Measurements from ENCODE around the gene SRRT. TPM values are rescaled to one million over a fixed set of nuclear protein-coding genes. Genes with fewer than 3 reads are reported as not detected.
"Not testable (repeated sequence)": the region's sequence is repeated elsewhere in the genome, so short reads cannot be mapped to it uniquely, and the experiment has no call there.

SRRT gene
- polyA plus RNA-seq, 3 donors: 136 to 156 (median 154) TPM

- no peak for DNase-seq (ENCODE audit: low read depth in 3 of 3, low spot score in 2 of 3)
Measured at GRCh38 chr7:100921039-100921438, 46.1 kb downstream of the SRRT start.

DNA sequence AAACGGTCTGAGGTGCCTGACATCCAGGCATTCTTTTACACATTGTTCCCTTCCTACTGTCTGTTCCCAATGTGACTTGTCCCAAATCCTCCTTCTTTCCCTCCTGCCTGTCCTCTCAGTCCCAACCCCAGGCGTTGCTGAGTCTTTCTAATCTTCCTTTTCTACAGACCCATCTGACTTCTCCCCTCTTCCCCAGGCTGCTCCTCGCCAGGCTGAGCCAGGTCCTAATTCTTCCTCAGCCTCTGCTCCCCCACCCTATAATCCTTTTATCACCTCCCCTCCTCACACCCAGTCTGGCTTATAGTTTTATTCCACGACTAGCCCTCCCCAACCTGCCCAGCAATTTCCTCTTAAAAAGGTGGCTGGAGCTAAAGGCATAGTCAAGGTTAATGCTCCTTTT lies 48.7 kb downstream of the SRRT start:
- DNase-seq (ENCODE audit: low read depth in 3 of 3, low spot score in 2 of 3): not testable (repeated sequence)

- no peak for DNase-seq (ENCODE audit: low read depth in 3 of 3, low spot score in 2 of 3)
Measured at GRCh38 chr7:100929808-100930174, 54.9 kb downstream of the SRRT start.

- no peak for DNase-seq (ENCODE audit: low read depth in 3 of 3, low spot score in 2 of 3)
Measured at GRCh38 chr7:100933734-100934133, 58.8 kb downstream of the SRRT start.

GRCh38 chr7:100935381-100935780 lies 60.5 kb downstream of the SRRT start:
- not testable (repeated sequence) for DNase-seq (ENCODE audit: low read depth in 3 of 3, low spot score in 2 of 3)

- not testable (repeated sequence) for DNase-seq (ENCODE audit: low read depth in 3 of 3, low spot score in 2 of 3)
Measured at GRCh38 chr7:100936167-100936566, 61.3 kb downstream of the SRRT start.

Other genes with a start within 250 kb of the SRRT start
- under 1 TPM; 0.43 to 0.79 (median 0.78) TPM for gene TFR2, start 233.6 kb upstream of the SRRT start, polyA plus RNA-seq (ENCODE audit: insufficient read length in 3 of 3)
- not detected for gene ACTL6B, start 218.7 kb upstream of the SRRT start, polyA plus RNA-seq (ENCODE audit: insufficient read length in 3 of 3)
- gene GNB2, start 201.4 kb upstream of the SRRT start, polyA plus RNA-seq (ENCODE audit: insufficient read length in 3 of 3): 100 to 1,000 TPM; 164 to 210 (median 185) TPM
- 10 to 100 TPM; 27.1 to 30.1 (median 27.1) TPM for gene GIGYF1, start 180.9 kb upstream of the SRRT start, polyA plus RNA-seq (ENCODE audit: insufficient read length in 3 of 3)
- gene POP7, start 169.0 kb upstream of the SRRT start, polyA plus RNA-seq (ENCODE audit: insufficient read length in 3 of 3): 10 to 100 TPM; 22.5 to 25.9 (median 23.3) TPM
- under 1 TPM in 2 of 3 donors, not detected in 1; 0.10 to 0.11 TPM for gene EPO, start 154.6 kb upstream of the SRRT start, polyA plus RNA-seq (ENCODE audit: insufficient read length in 3 of 3)
- gene ZAN, start 141.5 kb upstream of the SRRT start, polyA plus RNA-seq (ENCODE audit: insufficient read length in 3 of 3): under 1 TPM in 1 of 3 donors, not detected in 2; 0.03 TPM
- gene EPHB4, start 47.6 kb upstream of the SRRT start, polyA plus RNA-seq (ENCODE audit: insufficient read length in 3 of 3): 100 to 1,000 TPM in 1 of 3 donors, 10 to 100 TPM in 2; 77.9 to 101 (median 81.5) TPM
- gene SLC12A9, start 22.4 kb upstream of the SRRT start, polyA plus RNA-seq (ENCODE audit: insufficient read length in 3 of 3): 10 to 100 TPM; 17.2 to 19.8 (median 17.6) TPM
- gene TRIP6, start 7.7 kb upstream of the SRRT start, polyA plus RNA-seq (ENCODE audit: insufficient read length in 3 of 3): 10 to 100 TPM; 63.9 to 74.3 (median 64.5) TPM
- 1 to 10 TPM in 2 of 3 donors, under 1 TPM in 1; 0.96 to 2.3 (median 1.9) TPM for gene UFSP1, start 14.6 kb downstream of the SRRT start, polyA plus RNA-seq (ENCODE audit: insufficient read length in 3 of 3)
- gene ACHE, start 20.8 kb downstream of the SRRT start, polyA plus RNA-seq (ENCODE audit: insufficient read length in 3 of 3): 1 to 10 TPM; 3.2 to 3.7 (median 3.2) TPM
- gene MUC3A, start 74.4 kb downstream of the SRRT start, polyA plus RNA-seq (ENCODE audit: insufficient read length in 3 of 3): under 1 TPM; 0.25 to 0.71 (median 0.43) TPM
- under 1 TPM in 1 of 3 donors, not detected in 2; 0.42 TPM for gene MUC12, start 94.5 kb downstream of the SRRT start, polyA plus RNA-seq (ENCODE audit: insufficient read length in 3 of 3)
- not detected for gene MUC17, start 145.0 kb downstream of the SRRT start, polyA plus RNA-seq (ENCODE audit: insufficient read length in 3 of 3)
- 10 to 100 TPM; 15.5 to 16.3 (median 16.2) TPM for gene TRIM56, start 210.4 kb downstream of the SRRT start, polyA plus RNA-seq (ENCODE audit: insufficient read length in 3 of 3)